HEK293T (cell line): ENCODE measurements around the gene THRB.

Experiments
- ARNT ChIP-seq: fragments of 450-650 bp; IDR thresholded peaks from 2 replicates; pipeline ENCODE4 v1.6.1; 2017; ENCODE audit warnings: mild to moderate bottlenecking
- BHLHE40 ChIP-seq: fragments of 450-650 bp; IDR thresholded peaks from 2 replicates; pipeline ENCODE4 v1.6.1; 2016; ENCODE audit warnings: mild to moderate bottlenecking, moderate library complexity, borderline replicate concordance
- CTBP1 ChIP-seq: fragments of 450-650 bp; IDR thresholded peaks from 2 replicates; pipeline ENCODE4 v1.6.1; 2016; ENCODE audit warnings: borderline replicate concordance
- ELF4 ChIP-seq: fragments of 450-650 bp; IDR thresholded peaks from 2 replicates; pipeline ENCODE4 v1.6.1; 2017; ENCODE audit warnings: antibody characterized with exemption
- FOXM1 ChIP-seq: fragments of 450-650 bp; IDR thresholded peaks from 2 replicates; pipeline ENCODE4 v1.6.1; 2017; ENCODE audit warnings: mild to moderate bottlenecking, borderline replicate concordance
- L3MBTL2 ChIP-seq: fragments of 450-650 bp; conservative IDR thresholded peaks from 2 replicates; pipeline ENCODE4 v1.6.1; 2016; ENCODE audit warnings: mild to moderate bottlenecking
- NFRKB ChIP-seq: fragments of 450-650 bp; IDR thresholded peaks from 2 replicates; pipeline ENCODE4 v1.6.1; 2016; ENCODE audit warnings: mild to moderate bottlenecking, moderate library complexity
- PKNOX1 ChIP-seq: fragments of 450-650 bp; IDR thresholded peaks from 2 replicates; pipeline ENCODE4 v1.6.1; 2016
- SP1 ChIP-seq: fragments of 450-650 bp; IDR thresholded peaks from 2 replicates; pipeline ENCODE4 v1.6.1; 2017

- no peak for TF ChIP-seq ELF4
- no peak for TF ChIP-seq ARNT
- TF ChIP-seq CTBP1: no peak
- TF ChIP-seq L3MBTL2: no peak
- no peak for TF ChIP-seq NFRKB
- TF ChIP-seq FOXM1: no peak
- no peak for TF ChIP-seq SP1
- no peak for TF ChIP-seq PKNOX1
- no peak for TF ChIP-seq BHLHE40
These were observed 349.2 kb downstream of the THRB start for GRCh38 chr3:24145481-24145880.
